Suprapubic skin (tissue), 3 donors: ENCODE results near the gene ARPC4.

Experiments used
- POLR2AphosphoS5 ChIP-seq, 3 donors: sonication (generic); formaldehyde crosslinking; IDR thresholded peaks; one replicate each; pipeline ENCODE4 v1.6.1; 2017; ENCODE audit warnings: antibody characterized with exemption in 3 of 3
- TF ChIP-seq, protein P1 (sequence below), 2 donors: fragments of 200-600 bp in 1 of 2; fragments of 450-650 bp in 1 of 2; sonication (generic) in 1 of 2; IDR thresholded peaks; one replicate each; pipeline ENCODE4 v1.5.1; 2016 to 2019; ENCODE audit warnings: antibody characterized with exemption in 2 of 2, mild to moderate bottlenecking in 1 of 2, moderate library complexity in 1 of 2

DNA sequence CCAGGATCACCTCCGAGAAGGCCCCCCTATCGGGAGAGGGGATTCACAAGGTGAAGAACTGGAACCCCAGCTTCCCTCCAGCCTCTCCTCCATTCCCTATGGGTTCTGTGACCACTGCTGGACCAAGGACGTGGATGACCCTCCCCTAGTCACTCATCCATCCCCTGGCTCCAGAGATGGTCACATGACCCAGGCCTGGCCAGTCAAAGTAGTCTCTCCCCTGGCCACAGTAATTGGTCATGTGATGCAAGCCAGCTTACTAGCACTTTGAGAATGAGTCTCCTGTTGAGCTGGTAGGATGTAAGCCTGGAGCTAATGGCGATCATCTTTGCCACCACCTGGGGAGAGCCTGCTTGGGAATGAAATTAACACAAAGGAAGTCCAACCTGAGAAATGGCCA, 27.0 kb upstream of the ARPC4 start:
- TF ChIP-seq, protein P1, sequence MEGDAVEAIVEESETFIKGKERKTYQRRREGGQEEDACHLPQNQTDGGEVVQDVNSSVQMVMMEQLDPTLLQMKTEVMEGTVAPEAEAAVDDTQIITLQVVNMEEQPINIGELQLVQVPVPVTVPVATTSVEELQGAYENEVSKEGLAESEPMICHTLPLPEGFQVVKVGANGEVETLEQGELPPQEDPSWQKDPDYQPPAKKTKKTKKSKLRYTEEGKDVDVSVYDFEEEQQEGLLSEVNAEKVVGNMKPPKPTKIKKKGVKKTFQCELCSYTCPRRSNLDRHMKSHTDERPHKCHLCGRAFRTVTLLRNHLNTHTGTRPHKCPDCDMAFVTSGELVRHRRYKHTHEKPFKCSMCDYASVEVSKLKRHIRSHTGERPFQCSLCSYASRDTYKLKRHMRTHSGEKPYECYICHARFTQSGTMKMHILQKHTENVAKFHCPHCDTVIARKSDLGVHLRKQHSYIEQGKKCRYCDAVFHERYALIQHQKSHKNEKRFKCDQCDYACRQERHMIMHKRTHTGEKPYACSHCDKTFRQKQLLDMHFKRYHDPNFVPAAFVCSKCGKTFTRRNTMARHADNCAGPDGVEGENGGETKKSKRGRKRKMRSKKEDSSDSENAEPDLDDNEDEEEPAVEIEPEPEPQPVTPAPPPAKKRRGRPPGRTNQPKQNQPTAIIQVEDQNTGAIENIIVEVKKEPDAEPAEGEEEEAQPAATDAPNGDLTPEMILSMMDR (IDR thresholded peaks at IDR 0.05): no peak
- TF ChIP-seq POLR2AphosphoS5 (IDR thresholded peaks at IDR 0.05): no peak
